Stomach smooth muscle (tissue), 2 donors: ENCODE results near the gene SDHA.

ENCODE experiments used
- H3K27ac ChIP-seq: one replicate; pipeline ENCODE4 v1.7.0; 2013; ENCODE audit warnings: mild to moderate bottlenecking, low read length, inconsistent platforms
- H3K27me3 ChIP-seq, 2 donors: one replicate each; pipeline ENCODE4 v1.7.0; 2013; ENCODE audit warnings: low read length in 2 of 2; ENCODE audit not compliant: insufficient read depth in 2 of 2, control insufficient read depth in 1 of 2
- H3K36me3 ChIP-seq, 2 donors: one replicate each; pipeline ENCODE4 v1.7.0; 2013; ENCODE audit warnings: low read length in 2 of 2; ENCODE audit not compliant: control insufficient read depth in 2 of 2, insufficient read depth in 2 of 2
- H3K4me1 ChIP-seq: one replicate; pipeline ENCODE4 v1.7.0; 2013; ENCODE audit warnings: low read length; ENCODE audit not compliant: control insufficient read depth, insufficient read depth
- H3K4me3 ChIP-seq, 2 donors: one replicate each; pipeline ENCODE4 v1.7.0; 2013; ENCODE audit warnings: low read length in 2 of 2
- H3K9ac ChIP-seq, 2 donors: one replicate each; pipeline ENCODE4 v1.7.0; 2013; ENCODE audit warnings: low read length in 2 of 2, mild to moderate bottlenecking in 1 of 2
- H3K9me3 ChIP-seq, 2 donors: one replicate each; pipeline ENCODE4 v1.7.0; 2013; ENCODE audit warnings: low read length in 2 of 2; ENCODE audit not compliant: control insufficient read depth in 2 of 2
- donor health status: healthy.
- donor health status: Pancreatic carcinoma.

The SDHA gene

DNA sequence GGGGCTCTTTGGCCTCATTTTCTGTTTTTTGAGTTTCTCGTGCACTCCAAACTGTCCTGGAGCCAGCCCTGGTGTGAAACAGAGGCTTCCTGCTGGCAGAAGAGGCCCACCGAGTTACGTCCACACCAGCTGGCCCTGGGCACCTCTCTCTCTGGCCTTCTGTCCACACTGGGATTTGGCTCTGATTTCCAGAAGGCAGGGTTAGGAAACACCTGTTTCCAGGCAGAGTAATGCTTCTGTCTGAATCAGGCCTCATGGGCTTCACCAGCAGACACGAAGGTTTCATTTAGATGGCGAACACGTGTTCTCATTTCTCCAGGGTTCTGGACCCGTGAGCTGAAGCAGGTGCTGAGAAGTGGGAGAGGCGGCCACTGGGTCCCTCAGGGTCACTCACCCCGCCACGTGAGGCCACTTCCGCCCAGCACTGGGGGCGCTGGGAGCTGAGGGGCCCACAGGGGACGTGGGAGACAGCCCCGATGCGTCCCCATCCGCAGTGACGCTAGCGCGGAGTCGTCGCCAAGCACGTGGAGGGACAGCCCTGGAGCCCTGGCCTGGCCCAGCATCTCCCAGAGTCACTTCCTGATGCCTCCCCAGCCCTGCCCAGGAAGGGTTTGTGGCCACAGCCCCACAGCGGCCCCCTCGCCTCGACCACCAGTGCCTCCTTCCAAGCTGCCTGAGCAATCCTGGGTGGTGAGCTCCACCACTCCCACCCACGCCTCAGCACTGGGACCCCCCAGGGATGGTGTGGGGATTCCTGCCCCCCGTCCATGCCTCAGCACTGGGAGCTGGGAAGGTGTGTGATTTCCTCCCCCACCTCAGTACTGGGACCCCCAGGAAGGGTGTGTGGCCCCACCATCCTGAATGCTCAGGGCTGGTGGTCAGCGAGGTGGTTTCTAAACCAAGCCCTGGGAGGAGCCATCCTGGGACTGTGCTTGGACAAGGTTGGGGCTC is 31.8 kb upstream of the SDHA start:
- Histone ChIP-seq H3K4me1 (peaks cover 25% of the 10 kb centered on the region), H3K27me3 (no peaks in the 10 kb centered on the region), H3K4me3 (no peak overlapping the region), H3K27ac (no peak overlapping the region), H3K9ac (no peak overlapping the region), H3K9me3 (no peaks in the 10 kb centered on the region), H3K36me3 (no peaks in the 10 kb centered on the region)

DNA sequence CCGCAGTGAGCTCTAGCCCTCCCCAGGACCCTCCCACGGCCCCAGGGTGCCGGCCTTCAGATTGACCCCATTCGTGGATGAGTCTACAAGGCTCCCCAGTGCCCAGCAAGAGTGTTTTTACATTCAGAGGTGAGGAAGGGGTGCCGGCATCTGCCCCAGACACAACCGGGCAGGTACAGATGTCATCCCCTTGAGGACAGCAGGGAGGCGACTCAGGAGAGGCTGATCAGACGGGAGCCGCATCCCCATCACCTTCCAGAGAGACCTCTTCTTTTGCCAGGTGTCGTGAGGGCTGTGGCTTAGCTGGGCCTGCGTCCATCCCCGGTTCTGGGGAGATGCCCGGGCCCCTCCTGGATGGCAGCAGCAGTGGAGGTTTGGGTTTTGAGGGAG is 31.1 kb upstream of the SDHA start:
- peaks cover 32% of the 10 kb centered on the region for H3K4me1 ChIP-seq
- no peak overlapping the region for H3K9ac ChIP-seq
- H3K36me3 ChIP-seq, result no peaks in the 10 kb centered on the region
- no peaks in the 10 kb centered on the region for H3K27me3 ChIP-seq
- no peak overlapping the region for H3K27ac ChIP-seq
- H3K9me3 ChIP-seq, result no peaks in the 10 kb centered on the region
- H3K4me3 ChIP-seq, result no peak overlapping the region

DNA sequence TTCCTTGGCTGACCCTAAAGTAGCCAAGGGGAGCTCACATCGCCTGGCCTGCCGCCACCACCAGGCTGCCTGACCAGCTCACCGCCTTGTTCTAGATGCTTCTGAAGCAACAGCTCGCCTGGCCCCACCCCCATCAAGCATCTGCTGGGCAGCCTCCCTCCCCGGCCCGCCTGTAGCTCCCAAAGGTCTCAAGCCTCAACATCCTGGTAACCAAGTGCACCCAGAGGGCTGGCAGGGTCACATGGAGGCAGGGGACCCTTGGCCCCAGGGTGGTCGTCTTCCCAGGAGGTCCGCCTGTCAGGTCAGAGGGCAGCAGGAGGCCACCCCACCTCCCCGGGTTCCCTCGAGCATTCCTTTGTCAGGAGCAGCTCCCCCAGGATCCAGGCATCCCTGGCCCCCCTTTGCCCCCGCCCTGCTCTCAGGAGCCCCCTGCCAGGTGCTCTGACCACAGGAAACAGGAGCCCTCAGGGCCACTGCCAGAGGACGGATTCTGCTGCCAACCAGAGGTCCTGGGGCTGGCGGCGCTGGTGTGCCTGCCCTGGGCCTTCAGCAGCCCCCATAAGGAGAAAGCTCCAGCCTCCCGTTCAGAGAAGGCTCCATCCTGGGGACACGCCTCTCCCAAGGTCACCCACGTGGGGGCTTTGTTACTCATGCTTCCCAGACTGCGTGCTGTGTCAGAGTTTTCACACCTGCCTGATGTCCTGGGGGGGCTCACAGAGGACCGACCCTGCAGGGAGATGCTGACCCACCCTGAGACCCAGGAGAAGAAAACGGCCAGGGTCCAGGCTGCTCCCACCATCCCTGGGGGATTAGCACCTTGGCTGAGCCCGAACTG is 30.3 kb upstream of the SDHA start:
- H3K4me3 ChIP-seq, result peak overlapping the region; percentile 47 to 72

DNA sequence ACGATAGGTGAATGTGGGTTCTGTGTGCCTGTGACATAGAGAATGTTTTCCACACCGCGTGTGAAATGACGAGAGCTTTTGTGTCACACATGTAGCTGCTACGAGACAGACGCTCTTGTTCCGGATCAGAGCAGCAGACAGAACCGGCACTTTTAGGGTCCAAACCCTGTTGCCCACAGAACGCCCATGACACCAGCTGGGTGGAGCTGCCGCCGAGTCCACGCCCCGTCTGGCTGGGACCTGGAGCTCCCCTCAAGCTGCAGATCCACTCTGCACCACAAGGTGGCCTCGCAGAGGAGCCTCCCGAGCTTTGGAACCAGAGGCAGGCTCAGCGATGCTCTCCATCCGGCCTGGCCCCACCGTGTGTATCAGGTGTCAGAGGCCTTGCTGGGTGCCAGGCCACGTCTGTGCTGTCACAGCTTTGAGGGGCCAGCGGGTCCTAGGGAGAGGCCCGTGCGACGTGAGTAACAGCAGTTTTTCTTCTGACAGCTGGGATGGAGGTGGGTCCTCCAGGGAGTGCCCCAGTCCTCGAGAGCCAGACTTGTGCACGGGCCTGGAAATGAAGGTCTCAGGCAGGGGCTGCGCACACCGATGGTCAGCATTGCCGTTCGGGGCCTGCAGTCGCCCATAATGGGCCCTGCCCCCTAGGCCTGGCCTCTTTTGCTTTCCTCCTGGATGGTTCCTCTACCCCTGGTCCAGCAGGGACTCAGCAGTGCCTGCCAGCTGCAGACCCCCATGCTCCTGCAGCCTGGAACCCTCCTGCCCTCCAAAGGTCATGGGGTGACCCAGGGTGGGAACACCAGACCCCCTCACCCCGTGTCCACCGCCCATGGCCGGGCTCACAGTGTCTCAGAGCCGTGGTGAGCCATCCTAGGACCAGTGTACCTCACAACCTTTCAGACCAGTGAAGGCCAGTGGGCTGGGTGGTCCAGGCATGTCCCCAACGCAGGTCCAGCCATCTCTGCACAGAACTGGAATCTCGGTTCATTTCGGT is 29.3 kb upstream of the SDHA start:
- Histone ChIP-seq H3K4me3 (peak overlapping the region; percentile 47 to 72), H3K36me3 (no peaks in the 10 kb centered on the region), H3K4me1 (peaks cover 32% of the 10 kb centered on the region), H3K9me3 (no peaks in the 10 kb centered on the region), H3K27me3 (no peaks in the 10 kb centered on the region), H3K27ac (no peak overlapping the region), H3K9ac (peak overlapping the region; percentile 5 to 60)

More for the DNA sequence above, 30.3 kb upstream of the SDHA start:
- Histone ChIP-seq H3K36me3 (no peaks in the 10 kb centered on the region), H3K9me3 (no peaks in the 10 kb centered on the region), H3K27me3 (no peaks in the 10 kb centered on the region), H3K27ac (no peak overlapping the region), H3K4me1 (peaks cover 32% of the 10 kb centered on the region), H3K9ac (peak overlapping the region; percentile 5 to 60)

DNA sequence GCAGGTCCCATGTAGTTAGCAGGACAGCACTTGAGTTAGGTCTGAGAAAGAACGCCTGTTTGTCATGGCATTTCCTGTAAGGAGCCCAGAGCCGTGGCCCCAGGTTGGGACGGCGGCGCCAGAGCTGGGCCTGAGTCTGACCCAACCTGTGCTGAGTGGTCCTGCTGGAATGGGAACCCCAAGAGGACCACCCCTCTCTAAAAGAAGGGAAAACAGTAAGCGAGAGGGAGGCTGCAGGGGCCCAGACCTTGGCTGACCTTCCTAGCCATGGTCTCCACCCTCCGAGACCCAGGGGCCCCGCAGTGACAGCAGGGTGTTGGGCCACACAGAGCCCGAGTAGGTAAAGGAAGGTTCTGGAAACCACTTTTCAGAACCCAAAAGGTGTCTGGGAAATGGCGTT is 28.6 kb upstream of the SDHA start:
- no peak overlapping the region for H3K4me3 ChIP-seq
- H3K36me3 ChIP-seq, result no peaks in the 10 kb centered on the region
- H3K27me3 ChIP-seq, result no peaks in the 10 kb centered on the region
- H3K4me1 ChIP-seq, result peaks cover 32% of the 10 kb centered on the region
- H3K27ac ChIP-seq, result no peak overlapping the region
- H3K9ac ChIP-seq, result no peak overlapping the region
- no peaks in the 10 kb centered on the region for H3K9me3 ChIP-seq

DNA sequence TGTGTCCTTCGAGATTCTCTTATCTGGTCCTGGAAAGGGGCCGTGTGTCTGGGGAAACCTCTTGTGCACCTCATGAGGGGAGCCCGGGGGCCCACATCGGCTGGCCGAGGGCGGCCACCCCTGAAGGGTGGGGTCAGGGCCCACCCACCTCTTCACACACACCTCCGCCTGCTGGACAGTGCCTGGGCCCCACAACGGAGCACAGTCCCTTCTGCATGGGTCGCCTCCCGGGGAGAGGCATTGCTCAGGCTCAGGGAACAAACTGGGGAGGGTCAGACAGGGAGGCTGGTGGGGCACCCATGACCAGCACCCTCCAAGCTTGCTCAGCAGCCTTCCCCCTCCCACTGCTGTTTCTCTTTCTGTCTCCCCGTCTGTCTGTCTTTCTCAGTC is 28.1 kb upstream of the SDHA start:
- Histone ChIP-seq H3K9ac (no peak overlapping the region), H3K9me3 (no peaks in the 10 kb centered on the region), H3K27me3 (no peaks in the 10 kb centered on the region), H3K36me3 (no peaks in the 10 kb centered on the region), H3K27ac (no peak overlapping the region), H3K4me3 (no peak overlapping the region), H3K4me1 (peaks cover 32% of the 10 kb centered on the region)

DNA sequence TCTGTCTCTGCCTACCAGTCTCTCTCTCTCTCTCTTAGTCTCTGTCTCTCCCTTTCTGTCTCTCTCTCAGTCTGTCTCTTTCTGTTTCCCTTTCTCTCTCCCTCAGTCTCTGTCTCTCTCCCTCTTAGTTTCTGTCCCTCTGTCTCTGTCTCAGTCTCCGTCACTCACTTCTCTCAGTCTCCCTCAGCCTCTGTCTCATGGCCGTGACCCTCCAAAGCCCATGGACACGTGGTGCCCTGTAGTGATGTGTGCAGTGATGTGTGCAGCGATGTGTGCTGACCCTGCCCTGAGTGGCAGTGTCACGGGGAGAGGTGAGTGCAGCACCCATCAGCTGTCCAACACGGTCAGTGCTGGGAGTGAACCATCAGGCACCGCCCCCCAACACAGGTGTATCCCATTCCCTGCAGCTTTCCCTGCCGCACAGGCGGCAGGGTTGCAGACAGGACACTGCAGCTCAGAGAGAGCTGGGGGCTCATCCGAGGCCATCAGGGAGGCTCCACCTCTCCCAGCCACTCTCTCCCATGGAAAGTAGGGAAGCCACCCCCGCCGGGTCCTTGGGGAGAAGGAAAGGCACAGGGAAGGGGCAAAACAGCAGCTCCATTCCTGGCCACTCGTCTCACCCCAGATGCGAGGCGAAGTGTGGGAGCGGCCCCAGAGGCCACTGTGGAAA is 27.6 kb upstream of the SDHA start:
- peaks cover 30% of the 10 kb centered on the region for H3K4me1 ChIP-seq

DNA sequence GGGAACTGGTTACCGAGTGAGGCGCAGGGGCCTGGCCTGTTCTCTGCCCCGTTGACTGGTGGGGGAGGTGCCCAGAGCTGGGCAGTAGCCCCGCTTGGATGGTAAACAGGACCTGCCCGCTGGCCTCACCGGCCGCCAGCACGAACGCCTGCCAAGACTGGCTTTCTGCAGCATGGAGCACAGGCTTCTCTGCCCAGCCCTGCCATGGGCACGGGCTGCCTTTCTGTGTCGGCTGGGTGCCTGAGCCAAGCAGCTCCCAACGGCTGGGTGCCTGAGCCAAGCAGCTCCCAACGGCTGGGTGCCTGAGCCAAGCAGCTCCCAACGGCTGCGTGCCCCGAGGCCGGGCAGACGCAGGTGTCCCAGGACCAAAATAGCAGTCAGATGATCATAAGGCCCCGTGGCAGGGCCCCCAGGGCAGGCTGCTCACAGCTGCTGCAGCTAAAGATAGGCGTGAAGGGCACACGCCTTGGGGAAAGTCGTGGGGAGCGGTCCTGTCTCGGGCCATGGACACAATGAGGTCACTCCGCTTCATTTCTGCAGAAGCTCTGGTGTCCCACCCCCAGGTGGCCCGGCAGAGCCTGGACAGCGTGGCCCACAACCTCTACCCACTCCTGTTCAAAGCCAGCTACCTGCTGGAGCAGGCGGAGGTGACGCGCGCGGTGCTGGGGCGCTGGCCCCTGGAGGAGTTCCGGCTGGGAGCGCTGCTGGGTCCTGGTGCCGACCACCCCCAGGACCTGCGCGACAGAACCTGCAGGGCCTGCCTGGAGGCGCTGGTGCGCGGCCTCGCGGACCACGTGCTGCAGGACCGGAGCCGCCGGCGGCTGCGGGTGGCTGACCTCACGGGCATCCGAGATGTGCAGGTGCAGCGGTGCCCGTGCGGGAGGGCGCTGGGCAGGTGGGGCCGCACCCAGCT is 26.8 kb upstream of the SDHA start, which contains the start of gene LRRC14B:
TSS of gene LRRC14B (plus strand) at position 460 of the 913 bp plus-strand sequence. CDS start at position 504, 44 bp downstream.
- Histone ChIP-seq H3K9ac (peak within 1 kb of the TSS in 1 of 2 donors; percentile 5), H3K27me3 (no peaks in the 10 kb centered on the region), H3K4me3 (peak within 1 kb of the TSS; percentile 46 to 66), H3K4me1 (peaks cover 28% of the 10 kb centered on the region), H3K27ac (peak within 1 kb of the TSS; percentile 66), H3K9me3 (no peaks in the 10 kb centered on the region), H3K36me3 (no peaks in the 10 kb centered on the region)

More for the DNA sequence above, 27.6 kb upstream of the SDHA start:
- Histone ChIP-seq H3K4me3 (peak overlapping the region in 1 of 2 donors; percentile 66), H3K9ac (peak overlapping the region in 1 of 2 donors; percentile 5), H3K9me3 (no peaks in the 10 kb centered on the region), H3K27ac (peak overlapping the region; percentile 66), H3K27me3 (no peaks in the 10 kb centered on the region), H3K36me3 (no peaks in the 10 kb centered on the region)
